GM21528 (cell line): ENCODE data around the gene NTN1.
"Not testable (repeated sequence)": the region's sequence is repeated elsewhere in the genome, so short reads cannot be mapped to it uniquely, and the experiment has no call there.

ENCODE experiments used
- ATAC-seq: cut with Tn5 transposase; IDR thresholded peaks from one replicate; pipeline ENCODE4 v1.9.1; 2021; ENCODE audit warnings: mild to moderate bottlenecking, moderate library complexity; ENCODE audit not compliant: unreplicated experiment, low FRiP score

The NTN1 gene

GRCh38 chr17:9021158-9021991 lies at the start of gene NTN1:
Gene NTN1, plus strand, starts transcription at chr17:9021510. Its CDS starts 864 bp downstream, at chr17:9022374.
- peak; percentile 62 for ATAC-seq

GRCh38 chr17:8975091-8975725 lies 46.1 kb upstream of the NTN1 start:
- ATAC-seq = no peak

GRCh38 chr17:8976638-8977037 lies 44.7 kb upstream of the NTN1 start:
- no peak for ATAC-seq

- ATAC-seq = no peak
Observed at GRCh38 chr17:8979715-8980114, 41.6 kb upstream of the NTN1 start.

- no peak for ATAC-seq
Observed at GRCh38 chr17:8981443-8981842, 39.9 kb upstream of the NTN1 start.

GRCh38 chr17:8984225-8984624 lies 37.1 kb upstream of the NTN1 start:
- not testable (repeated sequence) for ATAC-seq

GRCh38 chr17:8985054-8985701 lies 36.1 kb upstream of the NTN1 start:
- no peak for ATAC-seq

- no peak for ATAC-seq
Observed at GRCh38 chr17:8986295-8986694, 35.0 kb upstream of the NTN1 start.

GRCh38 chr17:8988263-8988935 lies 32.9 kb upstream of the NTN1 start:
- not testable (repeated sequence) for ATAC-seq

GRCh38 chr17:8991514-8992285 lies 29.6 kb upstream of the NTN1 start:
- no peak for ATAC-seq

GRCh38 chr17:8994319-8994718 lies 27.0 kb upstream of the NTN1 start:
- no peak for ATAC-seq

- ATAC-seq = no peak
Observed at GRCh38 chr17:8995711-8996110, 25.6 kb upstream of the NTN1 start.

- ATAC-seq = no peak
Observed at GRCh38 chr17:8997994-8998628, 23.2 kb upstream of the NTN1 start.

GRCh38 chr17:9001559-9001958 lies 19.8 kb upstream of the NTN1 start:
- no peak for ATAC-seq

- ATAC-seq = no peak
Observed at GRCh38 chr17:9002227-9002605, 19.1 kb upstream of the NTN1 start.

- ATAC-seq = no peak
Observed at GRCh38 chr17:9002606-9003354, 18.5 kb upstream of the NTN1 start.

- no peak for ATAC-seq
Observed at GRCh38 chr17:9003355-9004131, 17.8 kb upstream of the NTN1 start.
